Measurements from ENCODE around the gene KCNJ9.

DNA sequence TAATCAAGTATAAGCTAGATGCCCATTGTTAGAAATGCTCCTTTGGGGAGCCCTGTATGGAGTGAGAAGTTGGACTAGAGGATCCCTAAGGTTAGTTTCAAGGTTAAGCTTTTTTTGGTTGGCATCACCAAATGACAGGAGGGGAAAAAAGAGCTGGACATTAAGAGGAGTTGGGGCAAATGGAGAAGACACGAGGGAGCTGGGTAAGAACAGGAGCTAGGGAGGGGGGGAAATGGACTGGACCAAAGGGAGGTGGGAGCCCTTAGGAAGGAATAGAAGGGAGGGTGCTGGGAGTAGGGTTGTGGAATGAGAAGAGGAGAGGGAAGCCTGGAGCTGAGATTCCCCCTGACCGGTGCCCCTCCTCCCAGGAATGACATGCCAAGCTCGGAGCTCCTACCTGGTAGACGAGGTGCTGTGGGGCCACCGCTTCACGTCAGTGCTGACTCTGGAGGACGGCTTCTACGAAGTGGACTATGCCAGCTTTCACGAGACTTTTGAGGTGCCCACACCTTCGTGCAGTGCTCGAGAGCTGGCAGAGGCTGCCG, 5.9 kb downstream of the KCNJ9 start:
- TF ChIP-seq GATA2 (IDR thresholded peaks at IDR 0.05; ENCODE audit: low read depth, low read length) (no peak), GATA3 (IDR thresholded peaks at IDR 0.05; ENCODE audit: low read depth, low read length) (no peak)

Measured in SH-SY5Y (cell line).